Measurements from ENCODE around the gene TEX38. TPM values are rescaled to one million over a fixed set of nuclear protein-coding genes. Genes with fewer than 3 reads are reported as not detected.

Gene TEX38
- total RNA-seq = not detected in 2 replicates

DNA sequence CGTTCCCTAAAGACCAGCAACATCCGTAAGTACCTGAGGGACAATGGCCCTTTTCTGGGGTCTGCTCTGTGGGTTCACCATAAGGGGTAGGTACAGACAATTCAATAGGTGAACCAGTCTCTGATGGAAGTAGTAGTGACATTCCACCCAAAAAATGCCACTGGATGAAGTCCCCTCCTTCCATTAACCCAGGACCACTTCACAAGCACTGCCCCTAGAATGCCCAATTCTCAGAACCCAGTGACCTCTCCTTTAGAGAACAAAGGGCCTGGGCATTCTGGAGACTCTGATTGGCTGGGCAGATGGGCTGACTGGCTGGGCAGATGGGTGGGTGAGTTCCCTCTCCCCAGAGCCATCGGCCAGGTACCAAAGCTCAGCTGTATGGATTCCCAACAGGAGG, at the start of gene TEX38:
Gene TEX38 (plus strand): TSS at position 301 of the 400 bp plus-strand sequence. CDS start 81 bp downstream, at position 382.

DNA sequence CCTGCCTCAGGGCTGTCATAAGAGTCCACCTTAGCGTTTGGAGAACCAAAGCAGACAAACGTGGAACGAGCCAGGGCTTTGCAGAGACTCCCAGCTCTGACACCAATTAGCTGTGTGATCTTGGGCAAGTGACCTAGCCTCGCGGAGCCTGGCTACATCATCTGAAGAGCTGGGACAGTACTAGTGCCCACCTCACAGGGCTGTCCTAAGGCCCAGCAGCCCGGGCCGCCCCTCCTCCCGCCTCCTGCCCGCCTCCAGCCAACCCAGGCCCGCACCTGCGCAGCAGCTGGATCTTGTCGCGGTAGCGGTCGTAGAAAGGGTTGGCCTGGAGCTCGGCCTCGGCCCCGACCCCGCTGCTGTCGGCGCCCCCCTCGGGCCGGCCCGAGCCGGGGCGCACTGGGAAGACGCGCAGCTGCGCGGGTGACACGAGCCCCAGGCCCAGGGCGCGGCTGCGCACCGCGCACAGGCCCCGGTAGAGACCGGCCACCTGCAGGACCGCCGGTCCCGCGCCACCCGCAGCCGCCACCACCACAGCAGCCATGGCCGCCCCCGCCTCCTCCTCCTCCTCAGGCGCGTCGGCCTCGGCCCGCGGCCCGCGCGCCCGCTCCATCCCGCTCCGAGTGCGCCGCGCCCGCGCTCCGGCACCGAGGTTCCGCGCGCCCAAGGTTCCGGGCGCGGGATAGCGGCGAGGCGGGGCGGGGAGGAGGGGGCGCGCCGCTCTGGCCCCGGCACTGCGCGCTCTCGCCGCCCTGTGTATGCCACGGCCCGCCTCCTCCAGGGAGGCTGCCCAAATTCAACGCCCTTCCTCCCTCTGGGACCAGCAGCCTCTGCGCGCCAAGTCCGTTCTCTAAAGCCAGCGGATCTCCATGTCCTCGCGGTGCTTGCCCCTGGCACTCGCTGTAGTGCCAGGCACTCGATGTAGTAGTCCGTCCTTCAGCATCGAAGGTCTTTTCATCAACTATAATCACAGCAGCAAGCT, 3.6 kb upstream of the TEX38 start, which contains the start of gene ATPAF1:
Gene ATPAF1 (minus strand): TSS at position 583 of the 979 bp plus-strand sequence. CDS start 42 bp downstream, at position 541.

DNA sequence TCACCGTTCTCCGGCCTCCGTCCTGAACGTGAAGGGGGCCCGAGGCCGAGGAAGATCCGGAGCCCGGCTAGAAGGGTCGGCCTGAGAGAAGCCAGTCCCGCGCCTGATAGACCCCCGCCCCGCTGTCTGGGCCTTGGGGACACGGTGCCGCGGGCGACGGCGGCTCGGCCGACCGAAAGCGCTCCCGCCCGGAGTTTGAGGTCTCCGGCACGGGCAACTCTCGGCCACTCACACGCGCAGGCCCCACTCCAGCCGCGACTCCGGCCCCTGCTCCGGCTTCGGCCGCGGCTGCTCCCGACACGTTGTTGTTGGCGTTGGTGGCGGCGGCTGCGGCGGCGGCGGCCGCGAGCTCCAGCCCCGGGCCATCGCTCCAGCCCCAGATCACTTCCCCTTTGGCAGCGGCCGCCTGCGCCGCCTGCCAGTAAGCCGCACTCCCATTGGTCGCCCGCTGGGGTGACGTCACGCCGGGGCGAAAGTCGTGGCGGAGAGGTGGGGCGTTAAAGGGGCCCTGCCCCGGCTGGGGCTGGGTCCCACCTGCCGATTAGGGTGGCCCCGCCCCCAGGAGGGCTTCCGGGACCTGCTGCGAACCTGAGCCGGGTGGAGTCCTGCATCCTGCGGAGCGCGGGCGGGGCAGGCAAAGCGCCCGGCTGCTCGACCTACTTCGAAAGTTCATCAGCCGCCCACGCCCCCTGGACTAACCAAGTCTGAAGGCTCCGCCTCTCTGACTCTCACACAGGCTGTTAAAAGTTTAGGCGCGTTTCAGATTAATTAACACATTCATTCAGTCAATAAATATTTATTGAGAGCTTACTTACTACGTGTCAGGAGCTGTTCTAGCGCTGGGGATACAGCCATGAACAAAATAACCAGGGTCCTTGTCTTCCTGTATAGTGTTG, 47.3 kb downstream of the TEX38 start, which contains the start of gene EFCAB14:
Gene EFCAB14 (minus strand): TSS at position 388 of the 896 bp plus-strand sequence. CDS start 1,027 bp downstream, outside the sequence.

Other genes with a start within 250 kb of the TEX38 start
- not detected in 2 replicates for gene DMBX1, start 182.0 kb upstream of the TEX38 start, total RNA-seq
- gene KNCN, start 120.2 kb upstream of the TEX38 start, total RNA-seq = not detected in 2 replicates
- 11.3 and 13.8 TPM in 2 replicates for gene MKNK1, start 67.6 kb upstream of the TEX38 start, total RNA-seq
- gene MOB3C, start 55.0 kb upstream of the TEX38 start, total RNA-seq = 7.3 and 10.7 TPM in 2 replicates
- 40.6 and 49.5 TPM in 2 replicates for gene ATPAF1, start 3.5 kb upstream of the TEX38 start, total RNA-seq
- gene EFCAB14, start 47.3 kb downstream of the TEX38 start, total RNA-seq = 27.0 and 35.2 TPM in 2 replicates
- 0.28 TPM in 1 of 2 replicates, not detected in the other for gene CYP4B1, start 127.2 kb downstream of the TEX38 start, total RNA-seq

Data from regular cardiac myocyte (primary cell).